Progenitor cell of endocrine pancreas (in vitro differentiated cells): ENCODE data around the gene ARHGAP1. TPM values are rescaled to one million over a fixed set of nuclear protein-coding genes. Genes with fewer than 3 reads are reported as not detected.

Experiments
- DNase-seq: peaks from one replicate; pipeline ENCODE4 v3.0.0; 2021; ENCODE audit warnings: low spot score; ENCODE audit not compliant: unreplicated experiment
- H3K27ac Mint-ChIP-seq: 2 replicates; pipeline ENCODE4 v1.8.0; 2021; ENCODE audit warnings: mild to moderate bottlenecking, moderate library complexity, mixed read lengths
- H3K27me3 Mint-ChIP-seq: 2 replicates; pipeline ENCODE4 v1.8.0; 2021; ENCODE audit warnings: mixed read lengths
- H3K36me3 Mint-ChIP-seq: 2 replicates; pipeline ENCODE4 v1.8.0; 2022; ENCODE audit warnings: mixed read lengths; ENCODE audit not compliant: insufficient read depth
- H3K4me1 Mint-ChIP-seq: 2 replicates; pipeline ENCODE4 v1.8.0; 2021; ENCODE audit warnings: low read depth, mixed read lengths
- H3K4me3 Mint-ChIP-seq: 2 replicates; pipeline ENCODE4 v1.8.0; 2021; ENCODE audit warnings: low read depth, mild to moderate bottlenecking, moderate library complexity, mixed read lengths
- H3K9me3 Mint-ChIP-seq: 2 replicates; pipeline ENCODE4 v1.8.0; 2021; ENCODE audit warnings: low read depth, mixed read lengths
- CTCF ChIP-seq: fragments of 200-600 bp; sonication (generic); IDR thresholded peaks from one replicate; pipeline ENCODE4 v1.5.0; 2021; ENCODE audit warnings: antibody characterized with exemption, mild to moderate bottlenecking; ENCODE audit not compliant: unreplicated experiment
- total RNA-seq: library from RNA; stranded (reverse); gene quantifications from 2 replicates; pipeline ENCODE4 v1.2.1, GENCODE V29; 2021

ARHGAP1 gene
- total RNA-seq, 1 donor from 2014 or later: 39.8 TPM

GRCh38 chr11:46663277-46663940 lies 37.0 kb downstream of the ARHGAP1 start:
- Mint-ChIP-seq H3K27me3 (no peaks in the 10 kb centered on the region), H3K27ac (no peak overlapping the region), H3K9me3 (no peaks in the 10 kb centered on the region), H3K36me3 (peaks cover 25% of the 10 kb centered on the region), H3K4me3 (no peak overlapping the region), H3K4me1 (no peaks in the 10 kb centered on the region)
- TF ChIP-seq CTCF: no peak
- DNase-seq: no peak

DNA sequence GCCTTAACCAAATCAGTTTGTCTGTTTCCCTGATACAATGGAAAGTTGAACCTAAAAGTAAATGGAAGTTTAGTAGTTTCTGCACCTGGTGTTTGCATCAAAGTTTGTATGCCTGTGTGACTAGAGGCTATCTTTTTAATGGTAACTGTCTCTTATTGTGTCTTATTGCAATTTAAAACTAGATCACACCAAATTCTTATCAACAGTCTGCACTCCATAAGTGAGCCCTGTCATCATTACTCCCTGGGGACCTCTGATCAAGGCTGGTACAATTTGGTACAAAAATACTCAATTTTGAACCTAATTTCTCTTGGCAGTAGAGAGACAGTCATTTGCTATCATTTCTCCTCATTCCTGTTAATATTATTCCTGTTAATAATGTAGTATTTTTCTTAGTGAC lies 38.1 kb downstream of the ARHGAP1 start:
- DNase-seq: no peak
- no peaks in the 10 kb centered on the region for H3K4me1 Mint-ChIP-seq
- peaks cover 27% of the 10 kb centered on the region for H3K36me3 Mint-ChIP-seq
- no peak for TF ChIP-seq CTCF
- H3K27me3 Mint-ChIP-seq: no peaks in the 10 kb centered on the region
- H3K27ac Mint-ChIP-seq: no peak overlapping the region
- H3K9me3 Mint-ChIP-seq: no peaks in the 10 kb centered on the region
- H3K4me3 Mint-ChIP-seq: no peak overlapping the region

- no peaks in the 10 kb centered on the region for H3K27me3 Mint-ChIP-seq
- DNase-seq: no peak
- no peaks in the 10 kb centered on the region for H3K9me3 Mint-ChIP-seq
- TF ChIP-seq CTCF: no peak
- no peak overlapping the region for H3K4me3 Mint-ChIP-seq
- no peaks in the 10 kb centered on the region for H3K4me1 Mint-ChIP-seq
- peaks cover 24% of the 10 kb centered on the region for H3K36me3 Mint-ChIP-seq
- no peak overlapping the region for H3K27ac Mint-ChIP-seq
Observed at GRCh38 chr11:46661836-46662235, 38.6 kb downstream of the ARHGAP1 start.

GRCh38 chr11:46659908-46660307 lies 40.5 kb downstream of the ARHGAP1 start:
- Mint-ChIP-seq H3K4me3 (no peak overlapping the region), H3K9me3 (no peaks in the 10 kb centered on the region), H3K27ac (no peak overlapping the region), H3K27me3 (no peaks in the 10 kb centered on the region), H3K36me3 (peaks cover 18% of the 10 kb centered on the region), H3K4me1 (no peaks in the 10 kb centered on the region)
- DNase-seq: no peak
- TF ChIP-seq CTCF: no peak

DNA sequence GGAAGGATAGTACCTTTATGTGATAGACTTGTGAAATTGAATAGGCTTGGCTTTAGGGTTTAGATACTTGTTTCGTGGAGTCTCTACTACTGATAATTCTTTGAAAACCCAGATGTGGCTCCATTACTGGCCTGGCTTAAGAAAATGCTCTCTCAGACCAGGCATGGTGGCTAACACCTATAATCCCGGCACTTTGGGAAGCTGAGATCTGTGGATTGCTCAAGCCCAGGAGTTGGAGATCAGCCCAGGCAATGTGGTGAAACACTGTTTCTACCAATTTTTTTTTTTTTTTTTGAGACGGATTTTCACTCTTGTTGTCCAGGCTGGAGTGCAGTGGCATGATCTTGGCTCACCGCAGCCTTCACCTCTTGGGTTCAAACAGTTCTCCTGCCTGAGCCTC lies 42.2 kb downstream of the ARHGAP1 start:
- no peaks in the 10 kb centered on the region for H3K9me3 Mint-ChIP-seq

More for the DNA sequence above, 42.2 kb downstream of the ARHGAP1 start:
- Mint-ChIP-seq H3K36me3 (peaks cover 11% of the 10 kb centered on the region), H3K27me3 (no peaks in the 10 kb centered on the region), H3K4me3 (no peak overlapping the region), H3K27ac (no peak overlapping the region), H3K4me1 (no peaks in the 10 kb centered on the region)
- no peak for DNase-seq
- TF ChIP-seq CTCF: no peak
